ENCODE measurements around the gene PRKAR1B. TPM values are rescaled to one million over a fixed set of nuclear protein-coding genes. Genes with fewer than 3 reads are reported as not detected.
A peak's percentile ranks its signal among the peaks of the same experiment; 100 is the strongest.

The PRKAR1B gene
- total RNA-seq, 2 donors from 2014 or later, result 26.2 to 56.0 TPM

DNA sequence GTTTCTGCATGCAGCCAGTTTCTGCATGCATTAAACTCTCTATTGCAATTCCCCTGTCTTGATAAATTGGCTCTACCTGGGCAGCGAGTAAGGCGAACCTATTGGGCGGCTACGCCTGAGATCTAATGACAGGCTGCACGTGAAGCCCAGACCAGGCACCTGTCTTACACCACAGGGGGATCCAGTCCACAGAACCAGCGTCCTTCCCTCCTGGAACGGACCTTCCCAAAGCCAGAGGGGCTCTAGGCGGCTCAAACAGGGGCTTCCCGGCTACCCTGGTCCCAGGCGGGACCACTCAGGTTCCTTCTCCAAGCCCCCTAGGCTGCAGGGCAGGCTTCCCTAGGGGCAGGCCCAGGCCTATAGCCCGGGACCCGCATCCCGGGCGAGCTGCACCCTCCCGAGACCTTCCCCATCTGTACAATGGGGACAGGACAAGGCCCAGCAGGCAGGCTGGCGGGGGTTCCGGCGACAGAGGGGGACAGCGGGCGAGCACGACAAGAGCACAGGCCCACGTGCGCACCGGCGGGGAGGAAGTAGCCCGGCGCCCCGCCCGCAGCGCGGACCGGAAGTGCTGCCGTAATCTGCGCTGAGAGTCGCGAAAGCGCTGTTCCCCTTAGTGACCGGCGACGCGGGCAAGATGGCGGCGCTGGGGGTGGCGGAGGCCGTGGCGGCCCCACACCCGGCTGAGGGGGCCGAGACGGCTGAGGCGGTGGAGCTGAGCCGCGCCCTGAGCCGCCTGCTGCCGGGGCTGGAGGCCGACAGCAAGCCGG lies 812 bp downstream of the PRKAR1B start, which contains the start of gene DNAAF5:
DNAAF5 (plus strand) TSS at position 616 of the 770 bp plus-strand sequence; CDS start at position 638, 22 bp downstream.
- Mint-ChIP-seq H3K27me3 (no peaks in the 10 kb centered on the region), H3K4me1 (peaks cover 19% of the 10 kb centered on the region), H3K9me3 (peaks cover 4% of the 10 kb centered on the region), H3K36me3 (ENCODE audit: low read depth) (peaks cover 32% of the 10 kb centered on the region), H3K4me3 (peak within 1 kb of the TSS; percentile 80), H3K27ac (peak within 1 kb of the TSS; percentile 87)
- ATAC-seq (replicated peaks), result peak; percentile 96

GRCh38 chr7:725223-726005 lies 1.7 kb downstream of the PRKAR1B start:
- Mint-ChIP-seq H3K36me3 (ENCODE audit: low read depth) (peaks cover 31% of the 10 kb centered on the region), H3K27ac (peak overlapping the region; percentile 52), H3K9me3 (peaks cover 4% of the 10 kb centered on the region), H3K4me1 (peaks cover 19% of the 10 kb centered on the region), H3K27me3 (no peaks in the 10 kb centered on the region), H3K4me3 (peak overlapping the region; percentile 79)
- no peak for ATAC-seq (replicated peaks)

DNA sequence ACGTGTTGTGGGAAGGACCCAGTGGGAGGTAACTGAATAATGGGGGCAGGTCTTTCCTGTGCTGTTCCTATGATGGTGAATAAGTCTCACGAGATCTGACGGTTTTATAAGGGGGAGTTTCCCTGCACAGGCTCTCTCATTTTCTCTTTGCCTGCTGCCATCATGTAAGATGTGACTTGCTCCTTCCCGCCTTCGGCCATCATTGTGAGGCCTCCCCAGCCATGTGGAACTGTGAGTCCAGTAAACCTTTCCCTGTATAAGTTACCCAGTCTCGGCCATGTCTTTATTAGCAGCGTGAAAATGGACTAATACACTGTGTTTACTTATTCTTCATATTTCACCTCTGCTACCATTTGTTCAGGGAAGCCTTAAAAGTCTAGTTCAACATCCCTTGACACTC lies 2.8 kb downstream of the PRKAR1B start:
- ATAC-seq (replicated peaks), result no peak
- H3K9me3 Mint-ChIP-seq, result peaks cover 4% of the 10 kb centered on the region
- H3K4me1 Mint-ChIP-seq, result peaks cover 19% of the 10 kb centered on the region
- H3K4me3 Mint-ChIP-seq, result no peak overlapping the region
- peaks cover 31% of the 10 kb centered on the region for H3K36me3 Mint-ChIP-seq (ENCODE audit: low read depth)
- peak overlapping the region; percentile 2 for H3K27ac Mint-ChIP-seq
- no peaks in the 10 kb centered on the region for H3K27me3 Mint-ChIP-seq

DNA sequence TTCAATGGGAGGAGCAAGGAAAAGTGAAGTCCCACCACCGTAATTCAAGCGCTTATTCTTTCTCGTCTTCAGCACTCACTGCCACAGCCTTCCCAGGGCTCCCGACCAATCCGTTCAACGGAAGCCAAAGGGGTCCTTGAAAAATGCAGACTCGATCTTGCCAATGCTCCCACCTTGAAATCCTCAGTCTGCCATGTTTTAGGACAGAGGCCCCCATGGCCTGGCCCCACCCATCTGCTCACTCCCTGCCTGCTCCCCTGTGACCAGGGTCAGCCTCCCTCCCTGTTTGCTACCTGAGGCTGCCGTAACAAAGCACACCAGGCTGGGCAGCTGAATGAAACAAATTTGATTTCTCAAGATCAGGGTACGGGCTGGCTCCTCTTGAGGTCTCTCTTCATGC lies 3.5 kb downstream of the PRKAR1B start:
- H3K27ac Mint-ChIP-seq, result no peak overlapping the region
- no peak overlapping the region for H3K4me3 Mint-ChIP-seq
- no peaks in the 10 kb centered on the region for H3K27me3 Mint-ChIP-seq
- H3K36me3 Mint-ChIP-seq (ENCODE audit: low read depth), result peaks cover 30% of the 10 kb centered on the region
- no peak for ATAC-seq (replicated peaks)
- H3K9me3 Mint-ChIP-seq, result peaks cover 4% of the 10 kb centered on the region
- H3K4me1 Mint-ChIP-seq, result peaks cover 22% of the 10 kb centered on the region

GRCh38 chr7:721619-722248 lies 5.3 kb downstream of the PRKAR1B start:
- H3K4me1 Mint-ChIP-seq, result peaks cover 16% of the 10 kb centered on the region
- no peak overlapping the region for H3K27ac Mint-ChIP-seq

DNA sequence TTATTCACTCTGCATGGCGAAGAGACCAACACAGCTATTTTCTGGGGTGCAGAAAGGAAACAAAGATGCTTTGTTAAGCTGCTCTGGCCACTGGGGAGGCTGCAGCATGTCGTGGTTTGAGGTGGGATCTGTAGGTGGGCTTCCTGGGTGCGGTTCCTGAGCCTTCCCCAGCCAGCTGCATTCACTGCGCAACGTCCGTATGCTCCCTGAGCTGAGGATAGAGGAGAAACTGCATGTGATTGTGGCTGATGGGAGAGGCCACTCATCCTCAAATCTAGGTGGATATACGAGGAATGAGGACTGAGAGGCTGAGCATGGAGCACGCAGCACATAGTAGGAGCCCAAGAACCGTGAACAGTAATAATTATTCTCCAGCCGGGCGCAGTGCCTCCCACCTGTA lies 10.4 kb downstream of the PRKAR1B start:
- Mint-ChIP-seq H3K27me3 (peaks cover 9% of the 10 kb centered on the region), H3K4me1 (peaks cover 12% of the 10 kb centered on the region), H3K36me3 (ENCODE audit: low read depth) (peaks cover 16% of the 10 kb centered on the region), H3K9me3 (peaks cover 1% of the 10 kb centered on the region), H3K27ac (no peak overlapping the region), H3K4me3 (no peak overlapping the region)
- ATAC-seq (replicated peaks), result no peak

More at GRCh38 chr7:721619-722248, 5.3 kb downstream of the PRKAR1B start:
- H3K36me3 Mint-ChIP-seq (ENCODE audit: low read depth), result peaks cover 22% of the 10 kb centered on the region
- no peaks in the 10 kb centered on the region for H3K27me3 Mint-ChIP-seq
- no peak for ATAC-seq (replicated peaks)
- H3K9me3 Mint-ChIP-seq, result peaks cover 4% of the 10 kb centered on the region
- H3K4me3 Mint-ChIP-seq, result no peak overlapping the region

GRCh38 chr7:716222-716621 lies 10.9 kb downstream of the PRKAR1B start:
- H3K27ac Mint-ChIP-seq, result no peak overlapping the region
- no peak overlapping the region for H3K4me3 Mint-ChIP-seq

DNA sequence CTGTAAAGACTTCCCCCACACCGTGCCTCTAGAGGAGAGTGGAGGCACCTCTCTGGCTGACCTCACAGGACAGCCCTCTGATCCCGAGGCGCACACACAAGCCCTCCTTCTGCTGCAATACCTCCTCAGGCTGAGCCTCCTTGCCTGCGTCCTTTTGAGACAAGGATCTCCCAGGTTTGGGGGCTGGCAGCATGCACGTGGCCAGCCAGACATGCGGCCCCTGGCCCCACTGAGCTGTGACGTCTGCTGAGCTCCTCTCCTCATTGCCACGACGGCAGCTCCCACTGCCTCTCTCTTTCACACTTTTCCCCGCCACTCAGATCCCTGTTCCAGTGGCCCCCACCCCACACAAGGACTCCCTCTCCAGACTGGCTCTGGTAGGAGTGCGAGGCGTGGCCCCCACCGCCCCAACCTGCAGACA lies 12.8 kb downstream of the PRKAR1B start:
- ATAC-seq (replicated peaks), result no peak
- Mint-ChIP-seq H3K36me3 (ENCODE audit: low read depth) (peaks cover 23% of the 10 kb centered on the region), H3K4me3 (peak overlapping the region; percentile 47), H3K27me3 (peaks cover 9% of the 10 kb centered on the region), H3K4me1 (peaks cover 12% of the 10 kb centered on the region), H3K27ac (no peak overlapping the region), H3K9me3 (no peaks in the 10 kb centered on the region)

More at GRCh38 chr7:716222-716621, 10.9 kb downstream of the PRKAR1B start:
- H3K4me1 Mint-ChIP-seq, result peaks cover 12% of the 10 kb centered on the region
- ATAC-seq (replicated peaks), result no peak
- no peaks in the 10 kb centered on the region for H3K9me3 Mint-ChIP-seq
- peaks cover 9% of the 10 kb centered on the region for H3K27me3 Mint-ChIP-seq
- H3K36me3 Mint-ChIP-seq (ENCODE audit: low read depth), result peaks cover 14% of the 10 kb centered on the region

DNA sequence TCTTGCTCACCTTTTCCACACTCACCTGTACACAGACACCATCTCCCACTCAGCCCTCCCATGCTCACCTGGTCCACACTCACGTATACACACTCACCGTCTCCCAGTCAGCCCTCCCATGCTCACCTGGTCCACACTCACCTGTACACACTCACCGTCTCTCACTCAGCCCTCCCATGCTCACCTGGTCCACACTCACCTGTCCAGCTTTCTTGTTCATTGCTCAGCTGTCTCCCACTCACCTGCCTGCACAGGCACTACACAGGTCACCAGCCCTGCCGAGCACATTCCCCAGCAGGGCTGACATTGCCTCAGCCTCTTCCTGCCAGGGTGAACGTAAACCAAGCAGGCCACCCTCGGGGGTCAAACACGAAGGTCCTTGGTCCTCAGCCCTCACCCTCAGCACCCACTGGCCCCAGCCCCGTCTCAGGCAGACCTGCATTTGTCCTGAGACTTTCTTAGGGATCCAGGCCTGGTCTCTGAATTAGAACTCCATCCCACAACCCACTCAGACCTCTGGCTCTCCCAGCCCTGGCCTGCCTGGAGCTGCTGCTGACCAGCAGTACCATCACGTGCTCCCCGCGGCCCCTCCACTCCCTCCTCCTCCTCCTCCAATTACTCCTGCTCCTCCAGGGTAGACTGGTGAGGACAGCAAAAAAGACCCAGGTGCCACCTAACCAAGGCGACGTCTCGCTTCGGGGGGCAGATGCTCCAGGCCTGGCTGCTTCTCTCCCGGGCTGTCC lies 13.4 kb downstream of the PRKAR1B start:
- H3K27ac Mint-ChIP-seq, result no peak overlapping the region
- peak overlapping the region; percentile 47 for H3K4me3 Mint-ChIP-seq
- no peaks in the 10 kb centered on the region for H3K9me3 Mint-ChIP-seq
- H3K27me3 Mint-ChIP-seq, result peaks cover 9% of the 10 kb centered on the region
- peaks cover 23% of the 10 kb centered on the region for H3K36me3 Mint-ChIP-seq (ENCODE audit: low read depth)
- H3K4me1 Mint-ChIP-seq, result peaks cover 11% of the 10 kb centered on the region
- ATAC-seq (replicated peaks), result no peak

- H3K27ac Mint-ChIP-seq, result no peak overlapping the region
- H3K4me1 Mint-ChIP-seq, result peaks cover 7% of the 10 kb centered on the region
- ATAC-seq (replicated peaks), result no peak
- peaks cover 9% of the 10 kb centered on the region for H3K27me3 Mint-ChIP-seq
- peaks cover 23% of the 10 kb centered on the region for H3K36me3 Mint-ChIP-seq (ENCODE audit: low read depth)
- no peaks in the 10 kb centered on the region for H3K9me3 Mint-ChIP-seq
- peak overlapping the region; percentile 47 for H3K4me3 Mint-ChIP-seq
Observed at GRCh38 chr7:713139-713457, 14.0 kb downstream of the PRKAR1B start.

DNA sequence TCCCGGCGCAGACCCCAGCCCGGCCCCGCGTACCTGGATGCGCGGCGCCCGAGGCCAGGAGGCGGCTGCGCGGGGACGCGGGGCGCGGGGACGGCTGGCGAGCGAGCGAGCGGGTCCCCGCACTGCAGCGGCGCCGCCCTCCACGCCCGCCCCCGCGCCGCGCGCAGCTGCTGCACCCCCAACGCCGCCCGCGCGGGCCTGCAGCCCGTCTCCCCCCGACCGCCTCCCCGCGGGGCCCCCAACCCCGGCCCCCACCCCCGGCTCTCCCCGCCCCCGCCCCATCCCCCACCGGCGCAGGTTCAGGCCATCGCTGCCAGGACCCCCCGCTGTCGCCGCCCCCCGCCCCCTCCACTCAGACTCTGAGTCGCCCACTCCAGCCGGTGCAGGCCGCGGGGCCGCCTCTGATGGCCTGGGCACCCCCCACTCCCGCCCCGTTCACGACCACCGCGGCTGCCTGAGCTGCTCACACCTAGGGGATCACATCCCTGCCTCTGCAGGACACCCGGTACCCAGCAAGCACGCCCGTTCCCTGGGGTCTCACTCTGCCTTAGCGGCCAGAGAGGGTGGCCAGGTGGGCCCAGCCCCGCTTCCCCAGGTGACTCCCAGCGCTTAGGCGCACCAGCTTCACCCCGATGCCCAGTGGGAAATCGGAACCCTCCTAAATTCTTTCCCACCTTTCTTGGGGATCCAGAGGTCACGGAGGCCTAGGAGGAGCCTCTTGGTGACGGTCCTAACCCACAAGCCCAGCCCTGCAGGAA lies 14.5 kb downstream of the PRKAR1B start:
- Mint-ChIP-seq H3K36me3 (ENCODE audit: low read depth) (peaks cover 23% of the 10 kb centered on the region), H3K4me1 (peaks cover 7% of the 10 kb centered on the region), H3K27ac (no peak overlapping the region), H3K9me3 (no peaks in the 10 kb centered on the region), H3K4me3 (peak overlapping the region; percentile 47), H3K27me3 (peaks cover 9% of the 10 kb centered on the region)
- peak; percentile 54 for ATAC-seq (replicated peaks)

- no peaks in the 10 kb centered on the region for H3K9me3 Mint-ChIP-seq
- H3K27ac Mint-ChIP-seq, result no peak overlapping the region
- H3K27me3 Mint-ChIP-seq, result peaks cover 9% of the 10 kb centered on the region
- peaks cover 24% of the 10 kb centered on the region for H3K36me3 Mint-ChIP-seq (ENCODE audit: low read depth)
- peaks cover 7% of the 10 kb centered on the region for H3K4me1 Mint-ChIP-seq
- ATAC-seq (replicated peaks), result no peak
- H3K4me3 Mint-ChIP-seq, result no peak overlapping the region
Observed at GRCh38 chr7:711922-712380, 15.1 kb downstream of the PRKAR1B start.

GRCh38 chr7:711093-711921 lies 15.8 kb downstream of the PRKAR1B start:
- peaks cover 7% of the 10 kb centered on the region for H3K4me1 Mint-ChIP-seq
- peaks cover 29% of the 10 kb centered on the region for H3K36me3 Mint-ChIP-seq (ENCODE audit: low read depth)
- no peak for ATAC-seq (replicated peaks)
- H3K9me3 Mint-ChIP-seq, result no peaks in the 10 kb centered on the region
- peaks cover 9% of the 10 kb centered on the region for H3K27me3 Mint-ChIP-seq
- H3K4me3 Mint-ChIP-seq, result peak overlapping the region; percentile 21
- H3K27ac Mint-ChIP-seq, result no peak overlapping the region
